Measurements from ENCODE around the gene NUP133.

GRCh38 chr1:229523052-229523451 lies 14.9 kb upstream of the NUP133 start:
- TF ChIP-seq POLR2A (IDR thresholded peaks at IDR 0.05), result no peak
- TF ChIP-seq CTCF (IDR thresholded peaks at IDR 0.05 in 8 of 11, conservative IDR thresholded peaks at IDR 0.05 in 3 of 11), result no peak
